SW480 (cell line): ENCODE results near the gene FIGN.

Experiments used
- DNase-seq: peaks from one replicate; pipeline ENCODE4 v3.0.0-alpha.2; 2016; ENCODE audit warnings: low spot score

Gene FIGN

DNA sequence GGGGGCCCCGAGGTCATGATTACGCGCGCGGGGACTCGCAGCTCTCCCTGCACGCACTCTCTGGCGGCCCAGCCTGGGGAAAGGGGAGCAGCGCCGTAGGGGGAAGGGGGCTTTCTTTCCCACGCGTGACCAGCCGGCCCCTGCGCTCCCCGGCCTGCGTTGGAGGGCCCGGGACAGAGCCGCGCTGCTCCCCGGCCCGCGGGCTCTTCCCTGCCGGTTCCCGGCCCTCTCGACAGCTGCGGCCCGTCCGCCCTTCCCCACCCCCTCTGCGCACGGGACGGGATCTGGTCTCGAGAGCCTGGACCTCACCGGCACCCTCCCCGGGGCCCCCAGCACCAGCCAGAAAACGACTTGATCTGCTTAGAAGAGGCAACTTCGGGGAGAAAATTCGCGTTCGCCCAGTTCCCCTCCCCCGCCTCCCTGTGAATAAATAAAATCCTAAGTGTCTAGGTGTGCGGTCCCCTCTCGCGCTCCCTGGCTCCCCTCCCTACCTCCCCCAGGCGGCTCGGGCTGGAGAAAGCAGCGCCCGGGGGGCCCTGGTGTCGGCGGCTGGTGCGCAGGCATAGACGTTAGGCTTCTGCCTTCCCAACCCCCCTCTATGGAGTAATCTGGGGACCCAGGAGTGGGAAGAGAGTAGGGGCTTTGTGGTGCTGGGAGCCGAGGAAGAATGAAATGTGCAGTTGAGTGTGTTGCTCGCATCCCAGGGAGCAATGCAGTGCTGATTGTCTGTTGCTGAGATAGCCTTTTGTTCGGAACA is 803 bp upstream of the FIGN start:
- DNase-seq: no peak

DNA sequence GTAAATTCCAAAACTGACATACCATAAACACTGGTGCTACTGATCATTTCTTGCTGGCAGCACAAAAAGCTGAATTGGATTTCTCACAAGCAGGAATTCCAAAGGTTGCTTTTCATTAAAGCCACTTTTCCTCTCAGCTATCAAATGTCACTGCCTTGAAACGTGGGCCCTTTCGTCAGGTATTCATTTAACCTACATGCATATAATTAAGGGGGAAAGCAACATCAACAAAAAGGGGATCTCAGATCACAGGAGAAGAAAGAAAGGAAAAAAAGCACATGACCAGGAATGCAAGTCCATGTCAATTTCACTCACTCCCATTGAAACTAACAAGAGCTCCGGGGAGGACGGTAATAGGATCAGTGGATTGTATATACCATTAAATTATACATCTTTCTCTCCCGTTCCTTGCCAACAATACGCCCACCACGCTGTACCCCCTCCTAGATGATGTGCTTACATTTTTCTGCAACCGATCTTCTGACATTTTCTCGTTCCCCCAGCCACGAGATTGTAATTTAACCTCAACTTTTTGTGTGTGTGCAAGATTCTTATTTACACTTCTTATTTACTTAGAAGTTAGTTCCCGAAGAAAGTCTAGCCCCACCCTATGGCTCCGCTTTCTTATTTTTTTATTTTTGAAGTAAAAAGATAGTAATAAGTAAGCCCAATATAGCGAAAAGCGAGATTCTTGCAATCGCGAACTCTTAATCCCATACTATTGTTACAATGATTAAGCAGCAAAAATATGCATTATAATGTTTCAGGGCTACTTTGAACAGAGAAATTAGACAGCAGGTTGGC is 725 bp downstream of the FIGN start:
- no peak for DNase-seq

- no peak for DNase-seq
Observed at GRCh38 chr2:163734401-163734800, 1.4 kb downstream of the FIGN start.

GRCh38 chr2:163733956-163734355 is 1.9 kb downstream of the FIGN start:
- no peak for DNase-seq

GRCh38 chr2:163733301-163733938 is 2.4 kb downstream of the FIGN start:
- no peak for DNase-seq

DNA sequence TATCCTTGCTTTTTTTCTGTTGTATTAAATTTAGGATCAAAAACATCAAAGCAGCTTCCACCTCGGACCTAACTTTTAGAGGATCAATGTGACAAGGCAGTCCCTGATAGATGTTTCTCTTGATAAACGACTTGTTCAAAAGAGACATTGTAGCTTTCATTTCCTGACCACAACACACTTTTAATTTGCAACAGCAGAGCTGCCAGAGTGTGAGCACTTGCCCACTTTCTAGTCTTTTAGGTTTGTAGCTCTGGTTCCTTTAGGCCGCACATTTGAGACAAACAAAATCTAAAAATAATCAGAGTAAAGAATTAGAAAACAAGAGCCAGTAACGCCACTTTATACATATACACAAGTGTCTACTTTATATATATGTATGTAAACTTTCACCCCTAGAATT is 3.1 kb downstream of the FIGN start:
- no peak for DNase-seq

GRCh38 chr2:163731735-163732134 is 4.1 kb downstream of the FIGN start:
- DNase-seq: no peak

DNA sequence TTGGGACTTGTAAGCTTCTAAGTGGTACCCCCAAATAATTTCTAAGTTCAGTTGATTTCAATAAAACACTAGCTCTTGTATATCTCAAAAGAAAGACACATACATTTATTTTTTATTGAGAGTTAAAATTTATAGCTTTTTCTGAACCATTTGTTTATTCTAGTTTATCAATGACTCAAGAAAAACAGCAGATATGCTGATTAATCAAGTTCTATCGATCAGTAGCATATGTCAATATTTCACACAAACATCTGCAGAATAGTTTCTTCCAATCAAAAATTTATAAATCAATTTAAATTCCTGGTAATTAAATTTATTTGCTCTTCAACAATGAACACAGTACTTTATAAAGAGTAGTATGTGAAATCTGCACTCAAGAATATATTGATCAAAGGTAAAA is 5.3 kb downstream of the FIGN start:
- no peak for DNase-seq

GRCh38 chr2:163729636-163730273 is 6.1 kb downstream of the FIGN start:
- no peak for DNase-seq

DNA sequence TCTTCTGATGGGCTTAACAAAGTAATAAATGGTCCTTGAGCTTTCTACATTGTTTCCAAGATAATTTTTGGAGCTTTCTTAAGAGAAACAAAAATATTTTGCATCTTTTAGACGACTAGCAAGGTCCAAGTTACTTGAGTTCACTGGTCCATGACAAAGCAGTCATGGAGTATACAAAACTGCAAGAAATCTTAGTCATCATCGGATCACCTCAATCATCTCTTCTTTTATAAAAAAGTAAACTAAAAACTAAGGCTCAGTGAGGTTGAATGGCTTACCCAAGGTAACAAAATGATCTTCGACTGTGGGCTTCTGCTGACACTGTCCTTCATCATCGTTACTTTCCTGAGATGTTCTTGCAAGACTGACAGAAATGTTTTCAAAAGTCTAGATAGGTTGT is 11.9 kb downstream of the FIGN start:
- DNase-seq: no peak

DNA sequence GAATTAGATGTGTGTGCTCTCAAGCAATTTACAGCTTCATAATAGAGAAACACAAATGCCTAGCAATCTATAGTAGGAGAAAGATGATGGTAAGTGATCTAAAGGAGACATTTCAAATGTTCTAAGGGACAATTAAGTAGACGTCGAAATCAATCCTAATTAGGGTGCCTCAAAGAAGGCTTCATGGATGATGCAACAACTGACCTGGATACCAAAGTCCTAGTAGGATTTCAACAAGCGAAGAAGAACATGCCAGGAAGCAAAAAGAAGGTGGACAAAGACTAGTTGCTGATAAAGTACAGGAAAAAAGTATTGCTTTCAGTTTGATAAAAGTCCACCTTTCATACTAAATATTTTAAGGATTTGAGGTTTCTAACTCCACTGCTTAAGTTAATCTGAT is 12.5 kb downstream of the FIGN start:
- no peak for DNase-seq

DNA sequence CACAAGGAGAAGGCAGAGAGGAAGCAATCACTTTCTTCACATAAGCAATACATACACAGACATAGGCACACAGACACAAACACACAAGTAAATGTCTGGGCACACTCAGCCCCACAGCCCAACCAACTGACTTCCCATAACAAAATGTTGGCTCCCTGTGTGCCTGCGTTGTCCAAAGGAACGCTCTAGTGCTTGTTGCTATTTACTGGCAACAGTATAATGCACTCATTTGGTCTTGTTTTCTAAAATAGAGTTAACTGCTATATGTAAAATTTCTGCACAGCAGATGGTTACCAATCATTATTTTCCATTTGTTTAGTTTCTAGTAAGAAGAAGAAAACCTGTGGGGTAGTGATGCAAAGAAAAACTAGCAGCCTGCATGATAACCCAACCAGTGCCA is 16.5 kb downstream of the FIGN start:
- DNase-seq: no peak

GRCh38 chr2:163717993-163718680 is 17.7 kb downstream of the FIGN start:
- no peak for DNase-seq

- DNase-seq: no peak
Observed at GRCh38 chr2:163717515-163717914, 18.3 kb downstream of the FIGN start.

GRCh38 chr2:163716101-163716500 is 19.7 kb downstream of the FIGN start:
- DNase-seq: no peak

GRCh38 chr2:163715668-163716067 is 20.1 kb downstream of the FIGN start:
- no peak for DNase-seq

DNA sequence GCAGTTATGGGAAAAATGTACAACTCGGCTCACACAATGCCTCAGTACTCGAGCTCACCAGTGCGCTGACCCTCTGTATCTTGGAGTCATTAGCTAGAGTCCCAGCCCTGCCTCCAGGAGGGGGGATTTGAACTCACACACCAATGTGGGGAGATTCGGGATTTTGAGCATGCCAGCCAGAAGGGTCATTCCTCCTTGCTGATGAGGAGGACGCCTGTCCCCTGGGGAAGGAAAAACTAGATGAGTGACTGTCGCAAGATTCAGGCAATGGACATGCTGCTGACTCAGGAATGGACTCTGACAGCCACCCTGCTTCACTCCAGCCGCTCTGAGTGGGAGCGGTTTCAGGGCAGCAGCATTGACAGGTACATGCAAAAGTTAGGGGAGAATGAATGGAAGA is 20.6 kb downstream of the FIGN start:
- DNase-seq: no peak

GRCh38 chr2:163713534-163714311 is 22.1 kb downstream of the FIGN start:
- DNase-seq: no peak

DNA sequence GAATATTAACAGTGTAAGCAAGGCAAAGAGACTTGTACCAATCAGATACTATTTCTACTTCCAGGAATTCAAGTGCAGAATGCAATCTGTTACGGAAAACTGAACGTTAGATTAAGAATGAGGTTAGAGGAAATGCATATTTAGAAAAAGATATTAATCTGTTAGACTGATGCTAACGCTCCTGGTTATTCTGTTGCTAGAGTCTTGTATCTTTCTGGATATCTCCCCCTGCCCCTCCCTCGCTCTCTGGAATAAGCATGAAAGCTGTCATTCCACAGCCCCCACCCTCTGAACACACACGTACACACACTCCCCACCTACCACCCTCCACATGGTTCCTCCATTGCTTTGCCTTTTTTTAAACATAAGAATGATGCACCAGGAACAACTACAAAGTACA is 24.1 kb downstream of the FIGN start:
- DNase-seq: no peak

DNA sequence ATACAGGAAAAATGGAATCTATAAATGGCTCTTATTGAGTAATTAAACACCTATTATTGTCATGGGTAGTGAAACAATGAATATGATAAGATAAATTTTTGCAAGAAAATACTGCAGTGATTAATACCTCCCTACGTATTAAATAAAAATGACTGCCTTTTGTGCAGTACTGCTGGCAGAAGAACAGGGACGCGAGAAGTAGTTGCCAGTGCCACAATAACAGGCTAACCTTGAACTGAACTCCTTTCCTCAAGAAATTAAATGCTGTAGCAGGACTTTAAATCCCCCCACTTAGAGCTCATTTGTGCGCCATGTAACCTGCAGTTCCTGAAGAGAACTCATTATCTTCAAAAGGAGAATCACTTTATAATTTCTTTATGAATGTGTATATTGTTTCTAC is 24.6 kb downstream of the FIGN start:
- no peak for DNase-seq

- DNase-seq: no peak
Observed at GRCh38 chr2:163709270-163709669, 26.5 kb downstream of the FIGN start.
